Ovary (tissue), 9 donors: Measurements from ENCODE around the gene TC2N. TPM values are rescaled to one million over a fixed set of nuclear protein-coding genes. Genes with fewer than 3 reads are reported as not detected.
"Not testable (repeated sequence)": the region's sequence is repeated elsewhere in the genome, so short reads cannot be mapped to it uniquely, and the experiment has no call there.

Source experiments
- DNase-seq, 5 donors: peaks; one replicate each; pipeline ENCODE4 v3.0.0-alpha.2; 2019 to 2020
- H3K27ac ChIP-seq, 2 donors: fragments of 200-600 bp; one replicate each; pipeline versions ENCODE4 v1.5.1 to v1.8.0; 2019 to 2022
- H3K27me3 ChIP-seq: fragments of 200-600 bp; one replicate; pipeline ENCODE4 v1.8.0; 2022
- H3K36me3 ChIP-seq: fragments of 200-600 bp; sonication (generic); one replicate; pipeline ENCODE4 v1.5.1; 2019
- H3K4me1 ChIP-seq: one replicate; pipeline ENCODE4 v1.8.1; 2013; ENCODE audit warnings: mild to moderate bottlenecking, moderate library complexity; ENCODE audit not compliant: insufficient read depth
- H3K4me3 ChIP-seq: fragments of 200-600 bp; sonication (generic); one replicate; pipeline ENCODE4 v1.5.1; 2017
- H3K9me3 ChIP-seq, 2 donors: fragments of 200-600 bp in 1 of 2; sonication (generic) in 1 of 2; one replicate each; pipeline versions ENCODE4 v1.5.1 to v1.8.1; 2013 to 2019; ENCODE audit warnings: mild to moderate bottlenecking in 1 of 2, moderate library complexity in 1 of 2
- EP300 ChIP-seq: sonication (generic); formaldehyde crosslinking; IDR thresholded peaks from one replicate; pipeline ENCODE4 v1.6.1; 2017; ENCODE audit warnings: antibody characterized with exemption
- POLR2A ChIP-seq: fragments of 450-650 bp; IDR thresholded peaks from one replicate; pipeline ENCODE4 v1.6.1; 2017; ENCODE audit warnings: antibody characterized with exemption, mild to moderate bottlenecking, moderate library complexity
- WGBS, 3 donors: extraction: QIAGEN DNeasy Blood & Tissue Kit in 1 of 3; methylation state at CpG; one replicate each; pipeline versions ENCODE4 v1.1.5 to v1.1.7; 2013 to 2017; 5-methylcytosine and 5-hydroxymethylcytosine counted together
- intact Hi-C, 4 donors: fragments of 100-400 bp; cut with DNase I; formaldehyde crosslinking; loops; one replicate each; pipeline versions ENCODE4 v1.11.0 to v1.15.1; 2022 to 2023
- polyA plus RNA-seq, 2 donors: library from polyadenylated mRNA; stranded (reverse); fragments of 200-250 nt in 1 of 2; fragments of 350-450 nt in 1 of 2; fragmentation: Illumina TruSeq in 1 of 2; extraction: RNeasy Lipid Tissue Mini Kit (QIAGEN cat#74804) in 1 of 2; gene quantifications; one replicate each; pipeline ENCODE4 v1.2.3, GENCODE V29; 2013 to 2014
- total RNA-seq, 7 donors: library from RNA; depleted of rRNA in 2 of 7; stranded (reverse); fragments of >200 nt in 2 of 7; fragmentation: NEBNext Ultra II Directional in 3 of 7; extraction: Animal tissue kit (Norgen Biotek cat#: 25700) in 3 of 7; gene quantifications; one replicate each; pipeline versions ENCODE4 v1.1.0 to v1.2.4, GENCODE V29; 2016 to 2023
- TF ChIP-seq, protein P1 (sequence below), 3 donors: fragments of 450-650 bp in 2 of 3; fragments of 200-600 bp in 1 of 3; IDR thresholded peaks; one replicate each; pipeline versions ENCODE4 v1.5.1 to v1.8.0; 2016 to 2022; ENCODE audit warnings: antibody characterized with exemption in 3 of 3, mild to moderate bottlenecking in 1 of 3
- donor health status: DM: no; HTN: no; CAD: no; lungs with moderate emphysema.
- donor health status: DM: no; HTN: no; CAD: no.
- donor health status: Bipolar disorder and iron deficiency.
- donor health status: DM: yes; HTN: yes; CAD: no.
- donor health status: DM: no; HTN: no; CAD: no.
- donor health status: DM: yes; HTN: yes; CAD: no.

The TC2N gene
- total and polyA plus RNA-seq, 9 donors: 2.2 to 81.7 (median 12.4) TPM

DNA sequence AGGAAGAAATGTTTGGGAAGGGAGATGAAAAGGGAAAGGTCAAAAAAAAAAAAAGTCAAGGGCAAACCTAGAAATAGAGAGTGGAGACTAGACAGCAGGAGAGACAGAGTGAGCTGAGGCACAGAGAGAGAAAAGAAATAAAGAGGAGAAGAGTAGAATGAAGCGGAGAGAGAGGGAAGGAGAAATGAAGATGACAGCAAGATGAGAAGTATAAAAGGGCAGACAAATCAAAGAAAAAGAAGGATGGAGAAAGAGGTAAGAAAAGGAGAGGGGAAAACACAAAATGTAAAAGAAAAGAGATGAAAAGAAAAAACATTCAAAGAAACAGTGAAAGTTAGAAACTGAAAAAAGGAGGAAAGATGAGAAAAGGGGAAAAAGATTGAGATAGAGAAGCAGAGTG, 53.0 kb downstream of the TC2N start:
- intact Hi-C loops: no loop called here
- WGBS, 3 donors: 97 to 100% (median 98%) methylated on average over 1 of the region's 1 CpG
- H3K27ac ChIP-seq: no peak overlapping the region
- no peak for DNase-seq
- H3K27me3 ChIP-seq: no peaks in the 10 kb centered on the region
- H3K4me1 ChIP-seq: no peaks in the 10 kb centered on the region
- H3K36me3 ChIP-seq: no peaks in the 10 kb centered on the region
- H3K4me3 ChIP-seq: no peak overlapping the region
- TF ChIP-seq POLR2A (no peak), EP300 (no peak)
- TF ChIP-seq, protein P1, sequence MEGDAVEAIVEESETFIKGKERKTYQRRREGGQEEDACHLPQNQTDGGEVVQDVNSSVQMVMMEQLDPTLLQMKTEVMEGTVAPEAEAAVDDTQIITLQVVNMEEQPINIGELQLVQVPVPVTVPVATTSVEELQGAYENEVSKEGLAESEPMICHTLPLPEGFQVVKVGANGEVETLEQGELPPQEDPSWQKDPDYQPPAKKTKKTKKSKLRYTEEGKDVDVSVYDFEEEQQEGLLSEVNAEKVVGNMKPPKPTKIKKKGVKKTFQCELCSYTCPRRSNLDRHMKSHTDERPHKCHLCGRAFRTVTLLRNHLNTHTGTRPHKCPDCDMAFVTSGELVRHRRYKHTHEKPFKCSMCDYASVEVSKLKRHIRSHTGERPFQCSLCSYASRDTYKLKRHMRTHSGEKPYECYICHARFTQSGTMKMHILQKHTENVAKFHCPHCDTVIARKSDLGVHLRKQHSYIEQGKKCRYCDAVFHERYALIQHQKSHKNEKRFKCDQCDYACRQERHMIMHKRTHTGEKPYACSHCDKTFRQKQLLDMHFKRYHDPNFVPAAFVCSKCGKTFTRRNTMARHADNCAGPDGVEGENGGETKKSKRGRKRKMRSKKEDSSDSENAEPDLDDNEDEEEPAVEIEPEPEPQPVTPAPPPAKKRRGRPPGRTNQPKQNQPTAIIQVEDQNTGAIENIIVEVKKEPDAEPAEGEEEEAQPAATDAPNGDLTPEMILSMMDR (IDR thresholded peaks at IDR 0.05): no peak
- H3K9me3 ChIP-seq: peaks cover 0 to 3% of the 10 kb centered on the region in 2 donors

DNA sequence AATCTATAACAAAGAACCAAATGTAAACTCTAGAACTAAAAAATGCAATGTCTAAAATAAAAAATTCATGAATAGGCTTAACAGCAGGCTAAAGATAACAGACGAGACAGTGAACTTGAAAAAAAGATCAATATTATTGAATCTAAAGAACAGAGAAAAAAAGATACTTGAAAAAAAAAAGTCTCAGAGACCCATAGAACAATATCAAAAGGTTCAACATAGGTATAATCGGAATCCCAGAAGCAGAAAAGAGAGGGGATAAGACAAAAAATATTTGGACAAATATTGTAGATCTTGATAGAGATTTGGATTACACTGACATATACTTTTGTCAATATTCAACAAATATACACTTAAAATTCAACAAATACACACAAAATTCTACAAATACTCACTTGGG, 56.6 kb downstream of the TC2N start:
- TF ChIP-seq EP300 (no peak), POLR2A (no peak)
- TF ChIP-seq, protein P1 (IDR thresholded peaks at IDR 0.05): no peak
- no peak for DNase-seq
- H3K27me3 ChIP-seq: no peaks in the 10 kb centered on the region
- H3K36me3 ChIP-seq: no peaks in the 10 kb centered on the region
- 88 to 91% (median 91%) methylated on average over 2 of the region's 2 CpGs for WGBS, 3 donors
- intact Hi-C loops: no loop called here
- H3K9me3 ChIP-seq: no peaks in the 10 kb centered on the region
- no peaks in the 10 kb centered on the region for H3K4me1 ChIP-seq
- H3K27ac ChIP-seq: no peak overlapping the region
- H3K4me3 ChIP-seq: no peak overlapping the region

DNA sequence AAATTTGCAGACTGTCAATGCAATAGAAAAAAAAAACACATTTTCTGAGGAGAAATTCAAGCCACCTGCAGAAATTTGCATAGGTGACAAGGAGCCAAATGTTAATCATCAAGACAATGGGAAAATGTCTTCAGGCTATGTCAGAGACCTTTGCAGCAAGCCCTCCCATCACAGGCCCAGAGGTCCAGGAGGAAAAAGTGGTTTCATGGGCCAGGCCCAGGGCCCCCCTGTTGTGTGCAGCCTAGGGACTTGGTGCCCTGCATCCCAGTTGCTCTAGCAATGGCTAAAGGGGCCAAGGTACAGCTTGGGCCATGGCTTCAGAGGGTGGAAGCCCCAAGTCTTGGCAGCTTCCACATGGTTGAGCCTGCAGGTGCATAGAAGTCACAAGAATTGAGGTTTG, 60.6 kb downstream of the TC2N start:
- no peak overlapping the region for H3K27ac ChIP-seq
- H3K36me3 ChIP-seq: no peaks in the 10 kb centered on the region
- intact Hi-C loops: no loop called here
- TF ChIP-seq, protein P1 (IDR thresholded peaks at IDR 0.05): no peak
- TF ChIP-seq POLR2A (no peak), EP300 (no peak)
- no peaks in the 10 kb centered on the region for H3K4me1 ChIP-seq
- no peak for DNase-seq
- H3K4me3 ChIP-seq: no peak overlapping the region
- H3K9me3 ChIP-seq: no peaks in the 10 kb centered on the region
- no peaks in the 10 kb centered on the region for H3K27me3 ChIP-seq

DNA sequence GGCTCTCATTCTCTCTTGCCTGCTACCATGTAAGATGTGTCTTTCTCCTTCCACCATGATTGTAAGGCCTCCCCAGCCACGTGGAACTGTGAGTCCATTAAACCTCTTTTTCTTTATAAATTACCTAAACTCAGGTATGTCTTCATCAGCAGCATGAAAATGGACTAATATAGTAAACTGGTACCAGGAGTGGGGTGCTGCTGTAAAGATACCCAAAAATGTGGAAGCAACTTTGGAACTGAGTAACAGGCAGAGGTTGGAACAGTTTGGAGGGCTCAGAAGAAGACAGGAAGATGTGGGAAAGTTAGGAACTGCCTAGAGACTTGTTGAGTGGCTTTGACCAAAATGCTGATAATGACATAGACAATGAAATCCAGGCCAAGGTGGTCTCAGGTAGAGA, 61.2 kb downstream of the TC2N start:
- H3K27ac ChIP-seq, H3K27me3 ChIP-seq, H3K4me3 ChIP-seq, H3K4me1 ChIP-seq, DNase-seq, H3K9me3 ChIP-seq, intact Hi-C loops, H3K36me3 ChIP-seq: not testable (repeated sequence)
- 77 to 85% (median 85%) methylated on average over 1 of the region's 1 CpG for WGBS, 3 donors

DNA sequence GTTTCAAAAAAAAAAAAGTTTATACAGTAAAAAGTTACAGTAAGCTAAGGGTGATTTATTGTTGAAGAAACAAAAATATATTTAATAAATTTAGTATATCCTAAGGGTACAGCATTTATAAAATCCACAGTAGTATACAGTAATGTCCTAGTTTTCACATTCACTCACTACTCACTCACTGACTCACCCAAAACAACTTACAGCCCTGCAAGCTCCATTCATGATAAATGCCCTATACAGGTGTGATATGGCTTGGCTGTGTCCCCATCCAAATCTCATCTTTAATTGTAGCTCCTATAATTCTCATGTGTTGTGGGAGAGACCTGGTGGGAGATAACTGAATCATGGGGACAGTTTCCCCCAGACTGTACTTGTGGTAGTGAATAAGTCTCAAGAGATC, 61.7 kb downstream of the TC2N start:
- H3K9me3 ChIP-seq: no peaks in the 10 kb centered on the region
- no peak overlapping the region for H3K27ac ChIP-seq
- no peaks in the 10 kb centered on the region for H3K27me3 ChIP-seq
- no peak overlapping the region for H3K4me3 ChIP-seq
- H3K36me3 ChIP-seq: no peaks in the 10 kb centered on the region
- DNase-seq: no peak
- no peak for TF ChIP-seq POLR2A
- TF ChIP-seq EP300: no peak
- TF ChIP-seq, protein P1 (IDR thresholded peaks at IDR 0.05): no peak
- intact Hi-C loops: no loop called here
- H3K4me1 ChIP-seq: no peaks in the 10 kb centered on the region
